Hematopoietic multipotent progenitor cell treated with erythropoietin and hydrocortisone succinate and interleukin-3 and kit ligand, for 8 days (in vitro differentiated cells): Measurements from ENCODE around the gene UNC80.

Source experiments
- DNase-seq: peaks from one replicate; pipeline ENCODE4 v3.0.0-alpha.2; 2015

Gene UNC80

GRCh38 chr2:209974576-209974975, 202.9 kb downstream of the UNC80 start:
- no peak for DNase-seq

GRCh38 chr2:209976698-209977385, 205.2 kb downstream of the UNC80 start:
- no peak for DNase-seq

DNA sequence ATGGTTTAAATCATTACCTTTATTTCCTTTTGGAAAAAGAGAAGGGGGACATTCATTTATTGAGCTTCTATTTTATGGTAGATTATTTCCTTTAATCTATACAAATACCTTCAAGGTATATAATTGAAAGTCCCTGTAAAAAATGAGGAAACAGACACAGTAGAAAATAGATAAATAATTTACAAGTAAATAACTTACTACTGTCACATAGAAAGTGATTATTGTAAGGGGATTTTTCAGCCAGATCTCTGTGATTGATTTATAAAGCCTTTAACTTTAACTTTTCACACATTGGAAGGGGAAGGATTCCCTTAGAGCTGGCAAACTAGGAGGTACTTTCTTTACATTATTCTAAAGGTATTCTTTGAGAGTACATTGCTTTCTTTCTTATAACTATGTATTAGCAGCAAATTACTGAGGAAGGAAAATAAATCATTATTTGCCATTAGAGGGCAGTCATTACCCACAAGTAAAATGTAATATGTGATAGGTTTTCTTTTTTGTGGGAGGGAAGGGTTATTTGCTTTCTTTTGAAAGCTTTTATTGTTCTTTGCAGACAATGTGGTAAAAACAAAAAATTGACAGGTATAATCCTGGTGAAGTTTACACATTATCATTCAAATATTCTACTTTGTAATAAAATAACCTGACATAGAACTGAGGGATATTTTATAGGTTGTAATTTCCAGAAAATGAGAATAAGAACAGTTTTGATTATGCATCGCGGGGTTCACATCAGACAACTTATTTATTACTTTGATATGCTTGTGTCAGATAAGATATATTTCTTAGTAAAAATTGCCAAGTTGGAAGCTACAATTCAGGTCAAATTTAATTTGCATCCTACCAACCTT, 206.0 kb downstream of the UNC80 start:
- DNase-seq: peak; percentile 71

GRCh38 chr2:209984291-209984690, 212.7 kb downstream of the UNC80 start:
- no peak for DNase-seq

GRCh38 chr2:209985874-209986273, 214.2 kb downstream of the UNC80 start:
- DNase-seq: no peak

DNA sequence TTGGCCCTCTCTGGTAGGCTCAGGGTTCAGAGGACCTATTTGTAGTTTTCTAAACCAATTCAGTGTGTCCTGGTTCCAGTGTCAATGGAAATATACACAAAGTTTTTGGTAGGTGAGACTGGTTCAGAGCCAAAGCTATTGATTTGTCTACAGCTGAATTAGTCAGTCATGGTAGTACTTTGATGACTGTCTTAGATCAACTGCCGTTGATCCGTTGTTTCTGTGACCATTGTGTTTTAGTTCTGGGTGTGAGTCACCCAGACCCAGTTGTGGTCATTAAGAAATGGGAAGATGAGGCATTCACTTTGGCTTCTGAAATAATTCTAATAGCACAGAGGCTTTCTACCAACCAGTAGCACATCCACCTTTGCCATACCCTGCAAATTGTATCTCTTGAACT, 214.8 kb downstream of the UNC80 start:
- DNase-seq: no peak

DNA sequence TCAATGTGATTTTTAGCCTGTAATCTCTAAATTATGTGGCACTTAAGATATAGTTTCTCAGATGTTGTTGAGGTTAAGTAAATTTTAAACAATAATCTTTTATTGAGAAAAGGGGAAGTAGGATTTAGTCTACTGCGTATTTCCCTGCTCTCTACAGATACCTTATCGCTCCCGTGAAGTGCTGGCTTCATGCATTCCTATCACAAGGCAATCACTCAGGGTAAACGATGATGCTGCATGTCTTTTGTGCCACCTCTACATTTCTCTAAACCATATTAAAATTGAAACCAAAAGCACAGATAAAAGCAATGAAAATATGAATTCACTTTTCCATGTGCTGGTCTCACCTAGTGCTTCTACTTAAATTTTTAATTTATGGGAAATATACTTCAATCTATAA, 216.4 kb downstream of the UNC80 start:
- DNase-seq: peak; percentile 68

DNA sequence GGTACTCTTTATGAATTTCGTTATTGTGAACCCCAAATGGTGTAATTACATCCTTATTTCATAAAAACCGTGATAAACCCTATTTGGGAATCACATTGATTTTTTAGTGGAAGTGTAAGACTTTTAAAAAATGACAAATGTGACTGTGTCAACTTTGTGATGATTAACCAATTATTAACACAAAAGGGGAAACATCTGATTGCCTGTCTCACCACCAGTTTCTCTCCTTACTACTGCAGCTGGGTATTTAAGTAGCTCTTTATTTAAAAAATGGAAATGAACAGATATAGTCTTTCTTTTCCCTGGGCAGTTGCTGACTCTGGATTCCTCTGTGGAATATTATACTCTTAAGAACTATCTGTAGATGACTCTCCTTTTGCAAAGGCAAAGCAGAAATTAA, 219.2 kb downstream of the UNC80 start:
- no peak for DNase-seq

DNA sequence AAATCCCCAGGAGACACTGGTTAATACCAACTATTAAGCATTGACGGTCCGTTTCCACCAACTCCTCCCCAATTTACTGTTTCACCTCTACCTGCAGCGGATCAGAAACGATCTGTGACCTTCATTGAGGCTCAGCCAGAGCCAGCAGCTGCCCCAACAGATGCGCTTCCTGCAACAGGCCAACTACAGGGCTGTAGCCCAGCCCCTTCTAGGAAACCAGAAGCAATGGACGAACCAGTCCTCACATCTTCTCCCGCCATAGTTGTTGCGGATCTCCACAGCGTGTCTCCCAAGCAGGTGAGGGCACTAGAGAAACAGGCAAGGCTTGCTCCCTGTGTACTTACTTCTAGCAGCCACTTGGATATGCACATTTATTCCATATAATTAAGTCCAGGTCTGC, 222.3 kb downstream of the UNC80 start:
- no peak for DNase-seq

GRCh38 chr2:209998596-209998995, 227.0 kb downstream of the UNC80 start:
- no peak for DNase-seq

GRCh38 chr2:210000464-210001324, 229.1 kb downstream of the UNC80 start:
- DNase-seq: no peak

- peak; percentile 95 for DNase-seq
These were observed 230.8 kb downstream of the UNC80 start, which contains the start of gene RPE for GRCh38 chr2:210002158-210003157. Gene RPE (plus strand): TSS chr2:210002638. CDS start chr2:210002662, 24 bp downstream.

DNA sequence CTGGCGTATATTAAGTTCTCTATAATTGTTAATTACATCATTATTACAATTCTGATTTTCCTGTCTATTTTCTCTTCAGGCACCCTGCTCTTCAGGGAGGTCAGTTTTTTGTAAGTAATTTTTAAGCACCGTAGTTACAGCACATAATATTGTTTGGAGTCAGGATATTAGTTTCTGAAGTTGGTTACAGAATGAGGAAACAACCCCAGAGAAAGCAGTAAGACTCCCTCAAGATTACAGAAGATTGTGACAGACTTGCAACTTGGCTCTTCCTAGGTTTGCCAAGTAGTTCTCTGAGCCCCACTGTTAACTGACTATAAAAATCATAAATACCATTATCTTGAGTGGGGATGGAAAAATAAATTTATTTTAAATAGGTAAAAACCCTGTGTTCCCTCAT, 231.7 kb downstream of the UNC80 start:
- peak; percentile 28 for DNase-seq

DNA sequence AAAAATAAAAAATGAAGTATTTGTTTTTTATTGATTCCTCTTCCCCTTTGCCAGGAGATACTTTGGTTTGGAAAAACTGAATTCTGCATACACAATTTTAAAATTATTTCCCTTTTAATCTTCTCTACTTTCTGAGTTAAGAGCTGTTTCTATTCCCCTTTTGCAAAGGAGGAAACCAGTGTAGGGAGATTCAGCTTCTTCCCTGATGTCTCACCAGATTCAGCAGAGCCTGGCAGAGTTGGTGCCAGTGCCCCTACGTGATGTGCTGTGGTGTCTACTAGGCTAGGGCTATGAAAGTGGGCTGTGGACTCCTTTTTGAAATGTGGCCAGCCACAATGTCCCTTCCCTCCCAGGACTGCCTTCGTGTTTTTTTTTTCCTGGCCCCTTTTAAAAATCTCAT, 233.2 kb downstream of the UNC80 start:
- DNase-seq: no peak

- no peak for DNase-seq
These were observed 236.3 kb downstream of the UNC80 start for GRCh38 chr2:210007895-210008294.

DNA sequence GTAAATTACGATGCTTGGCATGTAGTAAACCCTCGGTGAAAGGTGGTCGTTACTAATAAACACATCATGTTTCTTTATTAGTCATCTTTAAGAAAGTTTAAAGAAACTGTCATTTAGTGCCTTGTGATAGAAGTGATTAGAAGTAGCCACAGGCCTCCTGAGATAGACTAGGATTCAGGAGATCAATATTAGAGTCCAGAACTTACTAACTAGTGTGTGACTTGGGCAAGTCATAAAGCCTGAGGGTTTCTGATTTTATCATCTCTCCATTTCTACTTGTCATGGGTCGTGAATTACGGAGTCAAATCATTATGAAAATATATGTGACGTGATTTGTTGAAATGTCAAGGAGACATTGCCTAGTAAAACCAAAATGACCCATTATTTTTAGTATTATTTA, 237.5 kb downstream of the UNC80 start:
- no peak for DNase-seq

- no peak for DNase-seq
These were observed 238.3 kb downstream of the UNC80 start for GRCh38 chr2:210009896-210010295.

- no peak for DNase-seq
These were observed 248.5 kb downstream of the UNC80 start for GRCh38 chr2:210020138-210020537.

DNA sequence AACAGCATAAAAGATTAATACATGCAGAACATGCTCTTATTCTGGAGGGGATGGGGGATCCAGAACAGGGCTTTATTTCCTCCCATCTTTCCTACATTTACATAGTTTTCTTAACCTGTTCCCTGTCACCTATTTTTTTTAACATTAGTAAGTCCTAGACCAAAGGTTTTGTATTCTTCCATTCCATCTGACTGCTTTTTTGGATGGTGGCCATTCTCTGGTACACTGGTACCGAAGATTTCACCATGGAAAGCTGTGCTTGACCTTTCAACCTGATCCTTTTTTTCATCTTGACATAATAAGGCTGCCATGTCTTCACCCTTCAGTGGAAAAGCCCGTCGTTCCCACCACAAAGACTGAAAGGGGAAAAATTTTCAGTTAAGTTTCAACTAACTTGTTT, 251.2 kb downstream of the UNC80 start:
- no peak for DNase-seq

DNA sequence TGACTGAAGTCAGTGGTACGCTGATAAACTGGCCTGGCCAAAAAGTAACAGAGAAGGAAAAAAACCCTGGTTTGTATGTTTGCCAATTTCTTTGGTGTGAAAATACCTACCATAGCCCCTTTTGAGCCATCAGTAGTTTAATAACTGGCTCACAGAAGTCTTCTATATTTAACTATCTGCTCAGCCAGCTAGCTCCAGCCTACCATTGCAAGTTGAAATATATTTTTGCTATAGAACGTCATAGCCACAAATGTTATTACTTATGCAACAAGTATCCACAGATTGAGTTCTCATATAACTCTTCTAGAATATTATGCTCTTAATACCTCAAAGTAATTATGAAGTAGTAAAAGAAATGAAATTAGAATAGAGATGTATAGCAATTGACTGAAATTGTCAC, 256.0 kb downstream of the UNC80 start:
- no peak for DNase-seq

DNA sequence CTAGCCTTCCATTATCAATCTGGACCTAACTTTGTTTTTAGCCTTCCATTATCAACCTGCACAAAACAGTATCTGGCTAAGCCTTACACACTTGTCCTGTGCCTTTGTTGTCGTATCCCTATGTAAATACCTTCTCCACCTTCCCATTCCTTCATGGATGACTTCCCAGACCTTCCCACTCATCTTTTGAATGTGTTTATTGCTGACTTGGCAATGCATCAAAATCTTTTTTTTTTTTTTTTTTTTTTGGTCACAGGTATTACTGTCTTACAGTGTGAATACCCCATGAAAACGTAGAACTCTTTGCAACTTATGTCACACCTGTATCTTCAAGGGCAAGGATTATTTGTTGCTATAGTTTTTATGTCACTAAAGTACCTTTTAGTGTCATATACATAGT, 256.5 kb downstream of the UNC80 start:
- no peak for DNase-seq

DNA sequence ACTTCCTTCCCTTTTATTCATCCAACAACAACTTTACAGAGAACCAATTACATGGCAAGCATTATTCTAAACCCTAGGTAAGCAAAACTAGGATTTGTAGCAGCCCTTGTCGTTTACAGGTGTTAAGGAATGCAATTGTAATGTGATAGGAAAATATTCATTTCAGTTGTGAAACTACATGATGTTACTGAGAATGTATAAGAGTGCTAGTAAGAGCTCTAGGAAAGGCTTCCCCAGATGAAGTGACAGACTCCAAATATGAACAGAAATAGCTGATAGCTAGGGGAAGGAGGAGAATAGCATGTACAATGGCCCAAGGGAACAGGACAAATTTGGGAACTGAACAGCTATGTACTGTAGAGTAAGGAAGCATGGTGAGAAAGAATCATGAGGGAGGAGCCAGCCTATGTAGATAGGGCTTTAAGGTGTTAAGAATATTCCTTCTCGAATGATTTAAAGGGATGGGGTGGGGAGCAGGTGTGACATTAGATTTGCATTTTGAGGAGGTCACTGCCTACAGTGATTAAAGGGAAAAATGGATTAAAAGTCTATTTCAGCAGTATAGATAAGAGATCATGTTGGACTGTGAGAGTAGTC, 262.6 kb downstream of the UNC80 start:
- DNase-seq: no peak
